HG03342 (cell line): ENCODE measurements around the gene RBBP8NL.
"Not testable (repeated sequence)": the region's sequence is repeated elsewhere in the genome, so short reads cannot be mapped to it uniquely, and the experiment has no call there.

Source experiments
- ATAC-seq: cut with Tn5 transposase; IDR thresholded peaks from one replicate; pipeline ENCODE4 v1.9.1; 2021; ENCODE audit warnings: mild to moderate bottlenecking, moderate library complexity; ENCODE audit not compliant: unreplicated experiment

Gene RBBP8NL

DNA sequence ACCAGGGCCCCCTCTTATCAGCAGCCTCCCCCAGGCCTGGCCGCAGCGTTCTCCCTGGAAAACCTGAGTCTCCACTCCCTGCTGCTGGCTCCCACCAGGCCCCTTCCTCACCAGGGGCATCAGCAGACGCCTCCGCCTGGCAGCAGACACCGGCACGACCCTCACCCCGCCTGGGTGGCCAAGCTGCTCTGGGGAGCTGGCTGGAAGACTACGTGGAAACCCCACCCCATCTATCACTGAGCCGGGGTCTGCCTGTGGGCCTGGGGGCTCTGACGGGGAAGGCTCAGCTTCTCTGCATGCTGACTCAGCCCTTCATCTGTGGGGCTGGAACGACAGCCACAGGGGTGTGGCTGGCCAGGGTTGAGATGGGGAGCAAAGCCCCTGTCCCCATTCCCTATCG lies 19.1 kb upstream of the RBBP8NL start:
- no peak for ATAC-seq

DNA sequence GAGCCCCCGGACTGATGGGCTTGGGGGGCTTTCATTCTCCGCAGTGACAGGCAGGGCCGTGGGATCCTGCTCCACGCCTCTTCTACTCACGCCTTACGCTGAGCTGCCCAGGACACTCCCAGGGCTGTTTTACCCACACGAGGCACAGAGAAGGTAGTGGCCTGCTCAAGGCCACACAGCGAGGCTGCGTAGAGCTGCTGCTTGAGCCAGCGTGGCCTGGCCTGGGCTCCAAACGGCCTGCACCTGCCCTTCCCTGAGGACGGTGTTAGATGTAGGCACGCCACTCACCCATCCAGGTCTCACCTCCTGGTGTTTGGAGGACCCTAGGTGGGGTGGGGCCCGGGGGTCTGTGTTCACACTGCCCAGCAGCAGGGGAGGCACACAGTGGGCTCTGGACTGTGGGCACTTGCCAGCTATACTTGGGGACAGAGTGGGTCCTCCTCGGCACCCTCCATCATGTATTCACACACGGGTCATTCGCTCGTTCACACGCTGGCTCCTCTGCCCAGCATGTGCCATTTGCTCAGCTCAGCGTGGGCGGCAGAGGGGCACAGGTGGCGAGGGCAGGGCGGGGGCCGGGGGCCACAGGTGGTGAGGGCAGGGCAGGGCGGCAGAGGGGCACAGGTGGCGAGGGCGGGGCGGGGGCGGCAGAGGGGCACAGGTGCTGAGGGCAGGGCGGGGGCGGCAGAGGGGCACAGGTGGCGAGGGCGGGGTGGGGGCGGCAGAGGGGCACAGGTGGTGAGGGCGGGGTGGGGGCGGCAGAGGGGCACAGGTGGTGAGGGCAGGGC lies 18.4 kb upstream of the RBBP8NL start:
- ATAC-seq, result no peak

DNA sequence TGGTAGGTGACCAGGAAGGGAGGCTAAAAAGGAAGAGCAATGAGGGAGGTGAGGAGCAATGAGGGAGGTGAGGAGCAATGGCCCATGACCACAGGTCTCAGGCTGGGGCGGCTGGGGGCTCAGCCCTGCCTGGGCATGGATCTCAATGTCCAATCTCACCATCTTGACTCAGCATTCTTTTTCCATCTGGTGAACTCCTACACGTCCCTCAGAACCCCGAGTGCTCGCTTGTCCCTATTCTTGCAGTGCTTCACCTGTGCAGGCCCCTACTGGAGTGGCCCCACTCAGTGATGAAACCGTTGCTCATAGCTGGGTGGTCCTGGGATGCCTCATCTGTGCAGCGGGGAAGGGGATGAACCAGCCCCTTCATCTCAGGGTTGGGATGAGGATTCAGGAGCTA lies 16.9 kb upstream of the RBBP8NL start:
- no peak for ATAC-seq

DNA sequence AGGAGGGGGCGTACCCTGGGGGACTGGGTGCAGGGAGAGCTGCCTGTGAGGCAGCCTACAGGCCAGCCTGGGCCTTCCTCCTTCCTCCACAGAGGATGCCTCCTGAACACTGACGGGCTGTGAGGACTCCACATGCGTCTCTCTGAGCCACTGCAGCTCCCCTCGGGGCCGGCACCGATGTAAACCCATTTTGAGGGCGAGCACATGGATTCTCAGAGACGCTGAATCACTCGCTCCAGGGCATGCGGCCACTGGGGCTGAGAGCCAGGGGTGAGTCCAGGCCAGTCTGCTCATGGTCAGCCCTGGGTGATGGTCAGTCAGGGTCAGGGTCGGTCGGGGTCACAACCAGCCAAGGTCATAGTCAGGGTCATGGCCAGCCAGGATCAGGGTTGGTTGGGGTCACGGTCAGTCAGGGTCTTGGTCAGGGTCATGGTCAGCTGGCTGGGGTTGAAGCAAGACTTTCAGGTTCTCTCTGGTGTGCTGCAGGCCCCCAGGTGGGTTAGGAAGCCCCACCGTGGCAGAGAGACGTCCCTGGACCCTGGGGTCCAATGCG lies 14.7 kb upstream of the RBBP8NL start:
- ATAC-seq, result no peak

- no peak for ATAC-seq
These were observed 11.9 kb upstream of the RBBP8NL start for GRCh38 chr20:62439218-62439617.

DNA sequence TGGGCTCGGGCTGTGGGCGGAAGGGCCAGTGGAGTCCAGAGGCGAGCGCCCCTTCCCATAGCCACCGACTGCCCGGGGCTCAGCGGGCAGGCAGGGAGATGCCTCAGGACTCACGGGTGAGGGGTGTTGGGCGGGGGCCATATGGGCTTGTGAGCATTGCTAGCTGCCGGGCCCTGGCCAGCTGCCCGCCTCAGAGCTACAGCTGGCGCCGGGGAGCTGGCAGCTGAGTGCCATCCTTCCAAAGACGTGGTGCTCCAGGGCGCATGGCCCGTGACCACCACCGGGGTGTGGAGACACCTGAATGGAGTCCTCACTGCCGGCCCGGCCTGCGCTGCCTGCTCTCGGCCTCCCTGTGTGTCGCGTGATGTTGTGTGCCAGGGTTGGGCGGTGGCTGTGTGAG lies 10.6 kb upstream of the RBBP8NL start:
- no peak for ATAC-seq

GRCh38 chr20:62437496-62437895 lies 10.2 kb upstream of the RBBP8NL start:
- ATAC-seq, result no peak

DNA sequence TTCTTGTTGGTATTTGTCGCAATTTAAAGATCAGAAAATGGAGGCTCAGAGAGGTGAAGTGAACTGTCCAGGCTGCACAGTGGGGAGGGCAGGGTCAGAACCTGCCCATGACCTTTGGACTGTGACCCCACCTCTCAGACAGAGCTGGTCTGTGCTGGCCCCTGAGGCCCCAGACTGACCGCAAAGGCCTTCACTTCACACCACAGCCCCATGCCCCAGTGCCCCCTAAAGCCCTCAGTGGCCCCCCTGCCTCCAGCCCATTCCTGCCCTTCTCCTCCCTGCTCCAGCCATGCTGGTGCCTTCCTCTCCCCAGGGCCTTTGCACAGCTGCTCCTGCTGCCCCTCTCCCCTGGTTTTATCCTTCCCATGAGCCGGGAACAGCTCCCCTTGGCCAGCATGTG lies 9.4 kb upstream of the RBBP8NL start:
- no peak for ATAC-seq

DNA sequence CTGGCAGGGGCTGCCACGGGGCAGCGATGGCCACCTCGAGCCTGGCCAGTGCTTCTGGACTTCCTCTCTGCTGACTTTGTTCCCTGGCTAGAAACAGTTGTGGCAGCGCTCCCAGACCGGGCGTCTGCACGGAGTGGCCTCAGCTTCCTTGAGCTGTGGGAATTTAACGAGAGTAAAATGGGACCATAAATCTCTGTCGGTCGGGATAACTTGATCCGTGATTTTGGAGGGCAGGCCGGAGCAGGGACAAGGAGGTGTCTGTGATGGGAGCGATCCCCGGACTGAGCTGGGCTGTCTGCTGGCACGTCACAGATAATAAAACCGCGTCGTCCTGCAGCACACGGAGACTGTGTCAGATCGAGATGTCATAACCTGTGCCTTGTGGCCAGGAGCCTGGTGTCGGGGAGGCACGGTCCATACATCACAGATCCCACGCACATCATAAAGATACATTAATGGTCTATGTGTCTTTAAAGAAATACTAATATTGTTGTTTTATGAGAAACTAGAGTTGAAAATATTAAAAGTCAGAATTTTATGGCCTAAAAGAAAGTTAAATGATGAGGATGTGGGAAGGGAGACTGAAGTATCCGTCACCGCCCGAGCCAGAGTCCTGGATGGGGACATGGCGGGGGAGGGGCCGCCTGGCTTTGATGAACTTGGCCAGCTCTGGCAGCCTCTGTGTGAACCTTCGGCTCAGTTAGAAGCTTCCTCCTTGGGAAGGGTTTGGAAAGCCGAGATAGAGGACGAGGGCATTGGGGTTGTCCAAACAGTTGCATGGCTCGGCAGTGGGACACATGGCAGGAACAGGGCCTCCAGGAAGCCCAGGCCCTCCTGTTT lies 6.5 kb upstream of the RBBP8NL start:
- ATAC-seq, result no peak

GRCh38 chr20:62430866-62431447 lies 3.6 kb upstream of the RBBP8NL start:
- ATAC-seq, result no peak

DNA sequence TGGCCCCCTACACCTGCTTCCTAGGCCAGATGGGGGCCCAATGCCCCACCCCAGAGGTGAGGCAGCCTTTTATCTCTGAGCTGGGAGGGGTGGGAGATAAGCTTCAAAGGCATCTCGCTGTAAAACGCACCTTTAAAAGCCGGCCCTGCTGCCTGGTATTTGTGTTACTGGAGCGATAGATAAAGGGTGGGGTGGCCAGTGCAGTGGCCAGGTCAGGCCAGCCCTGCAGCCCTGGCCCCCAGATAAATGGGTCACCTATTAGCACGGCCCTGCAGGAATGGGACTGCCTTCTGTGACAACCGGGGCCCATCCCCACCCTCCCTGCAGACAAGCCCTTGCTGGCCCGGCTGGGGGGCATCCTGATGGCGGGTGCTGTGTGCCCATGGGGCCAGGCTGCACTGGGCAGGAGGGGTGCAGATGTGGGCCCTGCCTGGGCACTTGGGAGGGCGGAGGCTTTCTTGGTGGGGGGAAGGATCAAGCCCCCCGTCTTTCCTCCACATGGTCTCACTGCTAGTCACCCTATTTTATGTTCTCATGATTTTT lies 3.0 kb upstream of the RBBP8NL start:
- ATAC-seq, result no peak

DNA sequence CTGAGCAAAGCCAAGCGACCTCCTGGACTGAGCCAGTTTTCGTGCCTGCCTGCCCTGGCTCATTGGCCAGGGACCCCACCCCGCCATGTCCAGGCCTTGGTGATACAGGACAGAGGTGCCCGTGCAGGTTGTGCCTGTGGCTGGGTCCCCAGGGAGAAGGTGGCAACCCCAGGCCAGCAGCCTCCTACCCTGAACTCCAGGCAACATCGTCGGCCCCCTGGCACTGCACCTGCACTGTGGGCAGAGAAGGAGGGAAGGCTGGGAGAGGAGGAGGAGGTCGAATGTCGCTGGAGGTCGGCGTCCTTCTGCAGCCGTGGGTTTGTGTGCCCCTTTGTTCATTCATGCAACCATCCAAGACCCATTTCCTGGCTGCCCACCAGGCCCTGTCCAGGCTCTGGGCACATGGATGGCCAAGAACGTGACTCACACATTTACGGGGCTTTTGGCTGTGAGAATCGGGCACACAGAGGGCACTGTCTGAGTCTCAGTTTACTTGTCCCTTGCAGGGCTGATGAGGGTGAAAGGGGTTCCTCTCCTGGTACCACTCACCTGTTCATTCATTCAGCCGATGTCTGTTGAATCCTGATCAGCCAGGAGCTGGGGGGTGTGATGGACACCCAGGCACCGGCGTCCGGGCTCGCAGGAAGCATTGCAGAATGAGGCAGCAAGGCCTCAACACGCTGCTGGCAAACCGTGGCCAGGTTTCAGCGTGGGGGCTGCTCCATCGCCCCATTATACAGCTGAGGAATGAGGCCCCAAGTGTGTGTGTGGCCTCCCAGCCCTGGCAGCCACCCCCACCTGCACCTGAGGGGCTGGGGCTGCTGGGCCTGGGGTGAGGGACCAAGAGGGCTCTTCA lies 2.3 kb upstream of the RBBP8NL start:
- no peak for ATAC-seq

GRCh38 chr20:62428396-62429295 lies 1.3 kb upstream of the RBBP8NL start:
- ATAC-seq, result no peak

- no peak for ATAC-seq
These were observed 648 bp upstream of the RBBP8NL start for GRCh38 chr20:62428002-62428372.

GRCh38 chr20:62426699-62427131 lies 624 bp downstream of the RBBP8NL start:
- ATAC-seq, result no peak

DNA sequence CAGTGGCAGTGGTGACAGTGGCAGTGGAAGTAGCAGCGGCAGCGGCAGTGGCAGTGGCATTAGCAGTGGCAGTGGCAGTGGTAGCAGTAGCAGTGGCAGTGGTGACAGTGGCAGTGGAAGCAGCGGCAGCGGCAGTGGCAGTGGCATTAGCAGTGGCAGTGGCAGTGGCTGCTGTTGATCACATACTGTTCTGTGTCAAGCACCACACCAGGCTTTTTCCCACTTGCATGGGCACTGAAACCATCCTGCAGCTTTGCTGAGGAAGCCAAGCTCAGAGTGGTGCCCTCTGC lies 1.3 kb downstream of the RBBP8NL start:
- ATAC-seq, result not testable (repeated sequence)

GRCh38 chr20:62425281-62426058 lies 1.9 kb downstream of the RBBP8NL start:
- no peak for ATAC-seq

DNA sequence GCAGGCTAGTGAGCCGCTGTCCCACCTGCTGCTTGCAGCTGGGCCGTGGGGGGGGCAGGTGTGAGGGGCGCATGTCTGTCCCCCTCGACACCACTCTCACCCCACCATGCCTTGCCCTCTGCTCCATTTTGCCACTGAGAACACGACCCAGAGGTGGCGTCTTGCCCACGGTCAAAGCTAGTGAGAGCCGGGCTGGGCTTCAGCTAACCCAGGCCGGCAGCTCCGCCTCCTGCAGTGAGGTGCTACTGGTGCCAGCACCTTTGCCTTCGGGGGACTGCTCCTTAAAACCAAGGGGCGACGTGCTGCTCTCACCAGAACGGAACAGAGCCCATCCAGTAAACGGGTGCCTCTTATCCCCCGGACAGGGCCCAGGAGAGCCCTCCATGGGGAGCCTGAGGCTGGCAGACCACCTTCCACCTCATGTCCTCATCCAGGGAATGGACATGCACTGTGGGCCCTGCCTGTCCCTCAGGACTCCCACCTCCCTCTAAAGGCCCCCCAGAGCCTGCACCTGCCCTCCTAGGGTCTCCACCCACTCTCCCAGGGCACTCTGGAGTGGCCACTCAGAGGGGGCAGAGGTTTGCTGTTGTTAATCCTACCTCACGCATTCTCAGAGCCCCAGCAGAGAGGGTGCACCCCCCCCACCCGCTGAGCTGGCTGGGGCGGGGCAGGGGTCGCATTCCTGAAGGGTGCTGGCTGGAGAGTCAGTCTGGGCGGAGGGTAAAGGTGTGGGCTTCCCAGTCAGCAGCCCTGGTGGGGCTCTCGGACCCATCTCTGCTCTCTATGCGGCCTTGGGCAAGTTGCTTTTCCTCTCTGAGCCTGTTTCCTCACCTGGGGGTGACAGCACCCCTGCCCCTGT lies 2.9 kb downstream of the RBBP8NL start:
- ATAC-seq, result no peak
